Cardiac muscle cell (in vitro differentiated cells and primary cell): Measurements from ENCODE around the gene ADAMTS3. TPM values are rescaled to one million over a fixed set of nuclear protein-coding genes. Genes with fewer than 3 reads are reported as not detected.
"Not testable (repeated sequence)": the region's sequence is repeated elsewhere in the genome, so short reads cannot be mapped to it uniquely, and the experiment has no call there.

Source experiments
- DNase-seq, 2 donors: peaks; one replicate each; pipeline versions ENCODE4 v3.0.0 to v3.0.0-alpha.2; 2010 to 2017; ENCODE audit warnings: low read depth in 1 of 2, low spot score in 1 of 2
- H3K27ac ChIP-seq: fragments of 200-600 bp; sonication (generic); 2 replicates; pipeline ENCODE4 v1.5.1; 2016
- H3K27me3 ChIP-seq: fragments of 200-600 bp; sonication (generic); 2 replicates; pipeline ENCODE4 v1.6.0; 2016; ENCODE audit warnings: control low read depth
- H3K36me3 ChIP-seq: fragments of 200-600 bp; sonication (generic); 2 replicates; pipeline ENCODE4 v1.5.1; 2016; ENCODE audit warnings: control low read depth
- H3K4me1 ChIP-seq: fragments of 200-600 bp; sonication (generic); 2 replicates; pipeline ENCODE4 v1.8.1; 2017; ENCODE audit warnings: low read depth, mild to moderate bottlenecking, mixed run types
- H3K4me3 ChIP-seq: fragments of 200-600 bp; sonication (generic); 2 replicates; pipeline ENCODE4 v1.5.1; 2016; ENCODE audit warnings: mild to moderate bottlenecking
- H3K9me3 ChIP-seq: fragments of 200-600 bp; sonication (generic); 2 replicates; pipeline ENCODE4 v1.5.1; 2017; ENCODE audit warnings: low read depth, mild to moderate bottlenecking, control low read depth
- polyA plus RNA-seq: library from polyadenylated mRNA; unstranded; fragments of >200 nt; fragmentation: Nextera tagmentation; extraction: Ambion mirVana; gene quantifications from 2 replicates; pipeline ENCODE4 v1.2.1, GENCODE V29; 2016
- total RNA-seq: library from RNA; depleted of rRNA; stranded (reverse); fragments of >200 nt; gene quantifications from 2 replicates; pipeline ENCODE4 v1.2.3, GENCODE V29; 2016
- TF ChIP-seq, protein P1 (sequence below): IDR thresholded peaks from 2 replicates; pipeline ENCODE4 v1.5.1; 2012; ENCODE audit warnings: low read depth, mild to moderate bottlenecking, low read length

ADAMTS3 gene
- total and polyA plus RNA-seq, 2 experiments from 2014 or later: 1.2 to 14.7 TPM

- H3K36me3 ChIP-seq: peaks cover 6% of the 10 kb centered on the region
- H3K4me3 ChIP-seq: no peak overlapping the region
- H3K27me3 ChIP-seq: no peaks in the 10 kb centered on the region
- H3K9me3 ChIP-seq: no peaks in the 10 kb centered on the region
- H3K4me1 ChIP-seq: peaks cover 17% of the 10 kb centered on the region
- peak overlapping the region; percentile 4 for H3K27ac ChIP-seq
- TF ChIP-seq, protein P1, sequence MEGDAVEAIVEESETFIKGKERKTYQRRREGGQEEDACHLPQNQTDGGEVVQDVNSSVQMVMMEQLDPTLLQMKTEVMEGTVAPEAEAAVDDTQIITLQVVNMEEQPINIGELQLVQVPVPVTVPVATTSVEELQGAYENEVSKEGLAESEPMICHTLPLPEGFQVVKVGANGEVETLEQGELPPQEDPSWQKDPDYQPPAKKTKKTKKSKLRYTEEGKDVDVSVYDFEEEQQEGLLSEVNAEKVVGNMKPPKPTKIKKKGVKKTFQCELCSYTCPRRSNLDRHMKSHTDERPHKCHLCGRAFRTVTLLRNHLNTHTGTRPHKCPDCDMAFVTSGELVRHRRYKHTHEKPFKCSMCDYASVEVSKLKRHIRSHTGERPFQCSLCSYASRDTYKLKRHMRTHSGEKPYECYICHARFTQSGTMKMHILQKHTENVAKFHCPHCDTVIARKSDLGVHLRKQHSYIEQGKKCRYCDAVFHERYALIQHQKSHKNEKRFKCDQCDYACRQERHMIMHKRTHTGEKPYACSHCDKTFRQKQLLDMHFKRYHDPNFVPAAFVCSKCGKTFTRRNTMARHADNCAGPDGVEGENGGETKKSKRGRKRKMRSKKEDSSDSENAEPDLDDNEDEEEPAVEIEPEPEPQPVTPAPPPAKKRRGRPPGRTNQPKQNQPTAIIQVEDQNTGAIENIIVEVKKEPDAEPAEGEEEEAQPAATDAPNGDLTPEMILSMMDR: no peak
- DNase-seq: no peak
Measured at GRCh38 chr4:72552447-72552846, 16.6 kb downstream of the ADAMTS3 start.

DNA sequence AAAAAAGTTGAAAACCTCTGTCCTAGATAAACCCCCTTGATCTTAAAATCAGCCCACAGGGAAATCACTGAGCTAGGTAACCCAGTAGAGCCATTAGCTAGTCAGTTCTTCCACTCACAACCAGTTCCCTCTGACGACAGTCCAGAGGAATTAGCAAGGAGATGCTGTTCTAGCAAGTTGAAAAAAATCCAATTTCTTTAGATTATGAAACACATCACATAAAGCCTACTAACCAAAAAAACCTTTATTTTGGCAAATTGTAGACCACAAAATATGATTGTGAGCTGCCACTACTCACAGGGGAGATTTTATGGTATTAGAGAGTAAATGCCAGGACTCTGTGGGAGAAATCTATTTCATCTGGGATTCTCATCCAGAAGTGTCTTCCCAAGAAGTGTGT, 22.6 kb downstream of the ADAMTS3 start:
- H3K9me3 ChIP-seq: no peaks in the 10 kb centered on the region
- H3K4me1 ChIP-seq: no peaks in the 10 kb centered on the region
- H3K36me3 ChIP-seq: peaks cover 6% of the 10 kb centered on the region
- no peaks in the 10 kb centered on the region for H3K27me3 ChIP-seq
- TF ChIP-seq, protein P1: no peak
- no peak overlapping the region for H3K27ac ChIP-seq
- H3K4me3 ChIP-seq: no peak overlapping the region
- peak in 1 of 2 donors; percentile 20 for DNase-seq

DNA sequence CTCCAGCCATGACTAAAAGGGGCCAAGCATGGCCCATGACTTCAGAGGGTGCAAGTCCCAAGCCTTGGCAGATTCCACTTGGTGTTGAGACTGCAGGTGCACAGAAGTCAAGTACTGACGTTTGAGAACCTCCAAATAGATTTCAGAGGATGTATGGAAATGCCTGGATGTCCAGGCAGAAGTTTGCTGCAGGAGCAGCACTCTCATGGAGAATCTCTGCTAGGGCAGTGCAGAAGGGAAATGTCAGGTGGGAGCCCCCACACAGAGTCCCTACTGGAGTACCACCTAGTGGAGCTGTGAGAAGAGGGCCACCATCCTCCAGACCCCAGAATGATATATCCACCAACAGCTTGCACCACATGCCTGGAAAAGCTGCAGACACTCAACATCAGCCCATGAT, 28.3 kb downstream of the ADAMTS3 start:
- not testable (repeated sequence) for DNase-seq, H3K9me3 ChIP-seq, H3K4me1 ChIP-seq, H3K27ac ChIP-seq, H3K27me3 ChIP-seq, H3K36me3 ChIP-seq, H3K4me3 ChIP-seq

- Histone ChIP-seq H3K36me3 (no peaks in the 10 kb centered on the region), H3K9me3 (no peaks in the 10 kb centered on the region), H3K27me3 (no peaks in the 10 kb centered on the region), H3K4me3 (no peak overlapping the region), H3K27ac (no peak overlapping the region), H3K4me1 (no peaks in the 10 kb centered on the region)
- TF ChIP-seq, protein P1: no peak
- no peak for DNase-seq
Measured at GRCh38 chr4:72538006-72538405, 31.0 kb downstream of the ADAMTS3 start.

GRCh38 chr4:72536443-72536842, 32.6 kb downstream of the ADAMTS3 start:
- no peak overlapping the region for H3K27ac ChIP-seq
- TF ChIP-seq, protein P1: no peak
- no peaks in the 10 kb centered on the region for H3K27me3 ChIP-seq
- no peak overlapping the region for H3K4me3 ChIP-seq
- H3K4me1 ChIP-seq: no peaks in the 10 kb centered on the region
- H3K36me3 ChIP-seq: no peaks in the 10 kb centered on the region
- no peak for DNase-seq
- no peaks in the 10 kb centered on the region for H3K9me3 ChIP-seq

DNA sequence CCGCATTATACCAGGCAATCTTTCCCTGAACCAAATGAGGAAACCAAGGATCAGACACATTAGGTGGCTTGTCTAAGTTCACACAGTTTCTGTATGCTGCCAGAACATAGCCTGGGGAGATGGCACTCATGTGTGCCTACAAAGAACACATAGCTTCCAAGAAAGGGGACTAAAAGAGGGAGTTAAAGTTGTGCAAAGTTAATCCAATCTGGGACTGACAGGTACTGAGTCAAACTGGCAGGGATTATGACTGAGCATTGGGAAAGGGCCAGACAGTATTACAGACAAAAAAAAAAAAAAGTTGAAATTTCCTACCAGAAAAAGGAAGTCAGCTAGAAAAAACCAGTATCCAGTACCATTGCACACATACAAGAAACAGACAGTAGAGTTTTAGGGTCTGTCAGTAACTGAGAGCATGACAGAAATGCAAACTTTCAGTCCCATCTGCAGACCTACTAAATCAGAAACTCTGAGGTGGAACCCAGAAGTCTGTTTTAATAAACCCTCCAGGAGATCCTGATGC, 37.2 kb downstream of the ADAMTS3 start:
- Histone ChIP-seq H3K27ac (no peak overlapping the region), H3K36me3 (no peaks in the 10 kb centered on the region), H3K4me1 (peaks cover 11% of the 10 kb centered on the region), H3K4me3 (no peak overlapping the region), H3K27me3 (no peaks in the 10 kb centered on the region), H3K9me3 (no peaks in the 10 kb centered on the region)
- no peak for DNase-seq
- TF ChIP-seq, protein P1: no peak
